Effector CD8-positive, alpha-beta T cell (primary cell): ENCODE data around the gene PHEX.

Experiments used
- DNase-seq: peaks from one replicate; lab custom pipeline; 2025; lab: John Stamatoyannopoulos, UW

Gene PHEX

GRCh38 chrX:22105231-22105630 lies 73.1 kb downstream of the PHEX start:
- no peak for DNase-seq

DNA sequence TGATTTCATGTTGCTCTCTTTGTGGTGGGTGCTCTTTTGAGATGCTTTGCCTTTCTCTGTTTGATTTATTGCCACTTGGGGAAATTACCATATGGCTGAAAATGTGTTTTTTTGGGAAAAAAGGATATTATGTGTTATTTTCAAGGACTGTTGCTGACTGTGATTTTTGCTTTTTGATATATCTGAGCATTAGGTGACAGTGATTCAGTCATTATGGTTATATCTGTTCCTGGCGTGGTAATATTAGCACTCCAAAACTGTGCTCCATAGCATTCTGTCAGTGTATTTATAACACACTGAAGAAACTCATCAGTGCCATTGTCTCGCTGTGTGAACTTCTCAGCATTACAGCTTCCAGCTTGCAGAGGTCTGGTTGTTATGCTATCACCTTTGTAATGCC lies 73.8 kb downstream of the PHEX start:
- DNase-seq: no peak

DNA sequence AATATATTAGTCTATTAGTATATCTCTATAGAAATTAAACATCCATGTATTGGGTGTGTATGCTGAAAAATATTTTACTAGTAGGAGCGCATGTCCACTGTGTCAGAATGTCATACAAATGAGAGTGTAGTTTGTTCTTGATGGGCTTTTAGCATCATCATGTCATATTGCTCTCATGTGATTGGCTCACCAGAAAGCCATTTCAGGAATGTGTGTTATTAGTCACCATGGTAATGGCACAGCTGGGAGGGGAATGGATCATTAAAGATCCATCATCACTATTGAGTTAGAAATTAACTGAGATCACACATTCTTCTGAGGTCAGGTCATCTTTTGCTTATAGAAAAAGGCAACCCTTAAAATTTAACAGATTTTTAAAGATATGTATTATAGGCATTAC lies 77.3 kb downstream of the PHEX start:
- DNase-seq: no peak

DNA sequence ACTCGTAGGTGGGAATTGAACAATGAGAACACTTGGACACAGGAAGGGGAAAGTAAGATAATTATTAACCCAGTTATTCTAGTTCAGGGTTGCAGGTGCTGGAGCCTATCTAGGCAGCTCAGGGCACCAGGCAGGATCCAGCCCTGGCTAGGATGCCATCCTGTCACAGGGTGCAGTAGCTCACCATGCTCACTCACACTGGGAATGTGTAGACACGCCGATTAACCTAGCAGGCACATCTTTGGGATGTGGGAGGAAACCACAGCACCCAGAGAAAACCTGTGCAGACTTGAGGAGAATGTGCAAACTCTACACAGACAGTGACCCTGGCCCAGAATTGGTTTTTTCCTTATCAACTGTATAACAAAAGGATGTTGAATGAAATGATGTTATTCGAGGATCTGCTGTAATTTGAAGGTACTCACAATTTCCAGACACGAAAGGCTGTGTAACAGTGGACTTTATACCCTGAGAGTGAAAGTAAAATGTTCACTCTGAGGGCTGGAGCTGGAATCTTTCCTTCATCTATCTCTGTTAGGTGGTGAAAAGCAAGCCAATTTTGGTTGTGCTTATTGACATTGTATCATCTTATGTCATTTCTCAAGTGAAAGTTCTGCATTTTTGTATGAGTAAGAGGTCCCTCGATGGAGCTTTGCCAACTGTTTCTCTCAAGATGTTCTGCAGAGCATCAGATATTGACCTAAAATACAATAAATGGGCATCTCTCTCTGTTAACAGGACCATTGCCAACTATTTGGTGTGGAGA lies 78.8 kb downstream of the PHEX start:
- no peak for DNase-seq

- DNase-seq: no peak
These were observed 84.8 kb downstream of the PHEX start for GRCh38 chrX:22116605-22117546.

DNA sequence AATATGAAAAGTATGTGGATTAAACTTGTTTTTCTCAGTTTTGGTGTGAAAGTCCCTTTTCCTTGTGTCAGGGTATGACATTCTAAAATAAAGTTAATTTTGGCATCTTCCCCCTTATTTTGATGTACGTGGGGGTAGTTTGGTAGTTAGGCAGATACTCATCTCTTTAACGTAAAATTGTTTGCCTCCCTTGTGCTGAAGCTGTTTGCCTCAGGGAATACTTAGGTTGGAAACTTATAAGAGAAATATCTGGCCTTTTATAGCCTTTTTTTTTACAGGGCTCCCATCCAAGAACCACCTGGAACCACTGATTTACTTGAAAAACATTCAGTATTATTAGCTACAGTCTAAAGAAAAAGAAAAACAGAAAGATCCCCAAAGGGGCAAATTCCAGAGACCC lies 85.5 kb downstream of the PHEX start:
- DNase-seq: no peak

- DNase-seq: no peak
These were observed 86.2 kb downstream of the PHEX start for GRCh38 chrX:22118161-22118830.

DNA sequence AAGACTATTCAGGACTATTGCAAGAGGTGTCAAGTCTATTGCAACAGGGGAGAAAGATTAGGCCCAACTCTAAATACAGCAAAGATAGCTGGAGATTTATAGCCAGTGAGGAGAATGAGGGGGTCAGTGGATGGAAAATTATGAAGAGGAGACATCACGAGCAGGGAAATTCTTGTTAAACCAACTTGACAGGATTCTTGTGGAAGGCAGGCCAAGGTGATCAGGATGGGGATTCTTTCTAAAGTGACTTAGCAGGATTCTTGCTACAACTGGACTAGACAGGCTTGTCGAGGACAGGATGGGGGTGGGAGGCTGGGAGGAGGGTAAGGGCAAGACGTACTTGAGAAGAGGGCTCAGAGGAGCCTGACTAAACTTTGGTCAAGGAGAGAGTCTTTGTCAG lies 89.0 kb downstream of the PHEX start:
- no peak for DNase-seq

GRCh38 chrX:22122510-22122909 lies 90.4 kb downstream of the PHEX start:
- DNase-seq: no peak

- DNase-seq: no peak
These were observed 92.0 kb downstream of the PHEX start for GRCh38 chrX:22124098-22124497.

DNA sequence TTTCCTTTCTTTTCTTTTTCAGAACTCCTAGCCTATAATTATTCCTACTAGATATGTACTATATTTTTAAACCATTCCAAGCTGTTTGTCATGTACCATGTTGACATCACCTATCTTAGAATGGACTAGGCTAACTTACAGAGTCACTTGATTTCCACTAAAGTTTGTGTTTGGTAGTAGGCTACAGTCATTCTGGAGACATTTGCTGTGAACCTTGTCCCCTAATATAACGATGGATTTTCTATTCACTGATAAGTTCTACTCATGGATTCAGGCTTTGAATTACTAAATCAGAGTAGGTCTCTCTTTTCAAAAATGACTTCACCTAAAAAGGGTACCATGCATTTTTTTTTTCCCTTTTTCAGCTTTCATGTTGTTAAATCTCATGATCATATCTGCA lies 93.4 kb downstream of the PHEX start:
- DNase-seq: no peak

DNA sequence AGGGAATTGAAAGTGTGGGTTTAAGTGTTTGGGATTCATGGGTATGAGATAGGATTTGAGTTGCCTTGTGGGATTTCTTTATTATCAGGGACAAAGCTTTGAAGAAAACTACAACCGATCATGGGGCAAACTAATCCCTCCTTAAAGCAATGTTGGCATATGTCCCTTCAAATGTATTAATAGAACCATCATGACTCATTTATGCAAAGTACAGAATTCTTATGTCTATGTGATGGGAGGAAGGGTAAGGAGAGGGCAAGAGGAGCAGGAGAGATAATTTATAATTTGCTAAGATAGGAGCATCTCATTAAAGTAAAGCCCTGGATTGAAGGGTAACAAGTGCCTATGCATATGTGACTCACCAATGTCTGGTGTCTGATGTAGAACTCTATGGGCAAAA lies 94.2 kb downstream of the PHEX start:
- no peak for DNase-seq

- DNase-seq: no peak
These were observed 96.8 kb downstream of the PHEX start for GRCh38 chrX:22128961-22129360.

DNA sequence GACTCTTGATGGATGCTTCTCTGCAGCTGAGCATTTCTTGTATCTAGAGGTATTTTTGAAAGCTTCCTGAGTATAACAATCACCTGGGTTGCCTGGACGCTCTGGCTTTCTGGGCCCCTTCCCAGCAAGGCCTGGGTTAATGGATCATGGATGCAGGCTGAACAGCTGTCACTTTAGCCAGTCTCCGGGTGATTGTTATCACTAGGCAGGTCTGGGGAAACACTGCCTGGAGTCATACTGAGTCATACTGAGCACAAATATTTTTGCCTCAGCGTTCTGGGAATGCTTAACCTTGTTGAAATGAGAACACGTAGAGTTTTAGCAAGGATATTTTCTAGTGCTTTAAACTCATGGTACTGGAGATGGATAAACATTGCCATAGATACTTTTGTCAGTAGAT lies 102.6 kb downstream of the PHEX start:
- no peak for DNase-seq

DNA sequence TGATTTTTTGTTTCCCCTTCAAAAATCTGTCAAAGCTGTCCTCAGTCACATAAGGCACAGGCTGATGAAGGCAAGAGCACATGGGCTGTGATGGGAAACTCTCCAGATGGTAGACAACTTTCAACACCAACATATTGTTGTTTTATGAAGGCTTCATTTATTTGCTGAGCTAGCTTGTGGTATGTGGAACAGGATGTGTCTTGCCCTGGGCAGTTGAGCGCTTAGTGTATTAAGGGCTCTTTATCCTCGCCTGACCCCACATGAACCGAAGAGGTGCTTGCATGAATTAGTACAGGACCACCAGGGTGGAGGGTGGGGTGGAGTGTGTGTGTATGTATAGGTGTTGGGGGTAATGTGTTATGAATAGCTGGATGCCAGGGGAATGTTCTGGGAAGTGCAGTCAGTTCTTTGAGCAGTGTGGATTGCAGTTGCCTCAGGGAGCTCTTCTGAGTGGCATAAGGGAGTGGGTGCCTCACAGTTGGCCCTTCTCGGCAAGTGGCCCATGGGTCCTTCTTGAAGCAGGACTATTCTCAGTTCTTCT lies 103.1 kb downstream of the PHEX start:
- no peak for DNase-seq

GRCh38 chrX:22135994-22136684 lies 104.0 kb downstream of the PHEX start:
- no peak for DNase-seq

DNA sequence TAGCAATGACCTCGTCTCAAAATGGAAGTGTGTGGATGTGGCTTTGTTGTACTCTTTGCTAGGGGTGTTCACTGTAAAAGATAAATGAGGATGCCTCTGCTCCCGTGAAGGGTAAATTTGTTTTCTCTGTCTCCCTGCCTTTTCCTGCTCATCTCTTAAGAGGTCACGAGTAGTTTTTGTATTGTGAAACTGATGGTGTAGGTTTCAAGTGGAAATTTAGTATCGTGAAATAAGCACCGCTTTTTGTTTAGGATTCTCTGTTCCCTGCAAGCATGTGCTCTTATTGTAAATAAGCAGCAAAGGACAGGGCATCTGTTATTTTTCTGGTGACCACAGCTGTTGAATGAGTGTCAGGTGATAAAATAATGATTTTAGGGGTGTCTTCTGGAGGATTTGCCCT lies 104.6 kb downstream of the PHEX start:
- no peak for DNase-seq

- no peak for DNase-seq
These were observed 107.7 kb downstream of the PHEX start for GRCh38 chrX:22139822-22140221.

DNA sequence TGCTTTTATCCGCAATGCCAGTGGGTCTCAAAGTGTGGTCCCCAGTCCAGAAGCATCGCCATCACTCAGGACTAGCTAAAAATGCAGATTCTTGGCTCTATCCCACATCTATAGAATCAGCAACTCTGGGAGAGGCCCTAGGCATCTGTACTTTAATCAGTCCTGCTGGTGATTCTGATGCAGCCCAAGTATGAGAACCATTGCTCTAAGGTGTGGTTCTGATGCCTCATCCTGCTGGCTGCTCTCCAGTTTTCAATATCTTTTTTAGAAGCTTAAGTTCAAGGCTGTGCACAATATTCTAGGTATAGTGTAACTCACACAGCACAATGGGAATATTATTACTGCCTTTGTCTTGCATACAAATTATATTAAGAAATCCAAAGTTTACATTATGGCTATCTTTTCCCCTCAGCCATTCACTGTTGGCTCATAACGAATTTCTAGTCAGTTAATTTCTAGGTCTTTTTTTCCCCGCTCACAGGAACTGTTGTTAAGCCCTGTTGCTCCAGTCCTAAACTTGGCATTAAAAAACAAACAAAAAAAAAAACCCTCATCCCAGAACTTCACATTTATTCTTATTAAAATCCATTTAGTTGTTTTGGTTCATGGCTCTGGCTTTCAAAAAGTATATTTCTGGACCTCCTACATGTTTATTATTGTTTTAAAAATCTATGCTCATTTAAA lies 109.1 kb downstream of the PHEX start:
- no peak for DNase-seq

DNA sequence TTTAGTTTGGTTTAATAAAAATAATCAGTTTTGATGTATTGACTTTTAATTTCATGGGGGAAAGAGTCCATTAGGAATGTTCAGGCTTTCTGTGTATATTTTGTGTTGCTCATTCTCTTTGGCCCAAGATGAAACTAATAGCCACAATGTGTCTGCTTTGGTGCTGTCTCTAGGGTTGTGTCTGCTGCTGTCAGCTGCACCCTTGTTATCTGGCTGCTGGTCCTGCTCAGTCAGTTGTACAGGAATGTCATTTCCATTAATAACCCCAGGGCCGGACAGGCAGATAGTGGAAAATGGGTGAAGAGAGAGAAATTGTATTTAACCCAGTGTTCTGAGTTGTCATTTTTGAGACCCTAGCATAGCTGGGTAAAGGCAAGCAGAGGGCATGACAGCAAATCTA lies 115.1 kb downstream of the PHEX start:
- DNase-seq: no peak

GRCh38 chrX:22147942-22148341 lies 115.8 kb downstream of the PHEX start:
- no peak for DNase-seq
